HCT116 (cell line): ENCODE data around the gene ETAA1. TPM values are rescaled to one million over a fixed set of nuclear protein-coding genes. Genes with fewer than 3 reads are reported as not detected.

ENCODE experiments used
- ATAC-seq: fragments of 200-7000 bp; cut with Tn5 transposase; 2 replicates; pipeline ENCODE4 v1.9.1; 2020; ENCODE audit warnings: mild to moderate bottlenecking, moderate library complexity
- BruUV-seq: library from RNA; stranded (reverse); fragments of 400-500 nt; replicated peaks from 2 replicates; lab custom pipeline; 2021; lab: Mats Ljungman, UMichigan
- CTCF ChIA-PET: fragments of 300-600 bp; sonication (Branson Sonifier 250); formaldehyde crosslinking; loops from one replicate; lab custom pipeline; 2021; ENCODE audit warnings: antibody characterized with exemption; lab: Charles Lee
- POLR2A ChIA-PET: fragments of 300-600, 350-600 bp; sonication (Branson Sonifier 250); formaldehyde crosslinking; loops from one replicate; lab custom pipeline; 2021; ENCODE audit warnings: antibody characterized with exemption; lab: Charles Lee
- RAD21 ChIA-PET, 2 experiments: fragments of 300-600 bp; sonication (Branson Sonifier 250); formaldehyde crosslinking; loops; one replicate each; lab custom pipeline; 2023; ENCODE audit warnings: low total read pairs in 2 of 2; ENCODE audit not compliant: uncharacterized antibody in 2 of 2, unreplicated experiment in 2 of 2, low non-redundant PET in 1 of 2; lab: Charles Lee
- DNase-seq: peaks from one replicate; pipeline ENCODE4 v3.0.0-alpha.2; 2010; ENCODE audit warnings: low read depth, low spot score
- H2AFZ ChIP-seq: fragments of 200-600 bp; shearing (Covaris generic), sonication (generic); 2 replicates; pipeline ENCODE4 v1.6.1; 2017; ENCODE audit warnings: low read depth, mixed run types, mixed read lengths, antibody characterized with exemption, low read length; ENCODE audit not compliant: poor library complexity, severe bottlenecking
- H3K27ac ChIP-seq: 2 replicates; pipeline ENCODE4 v1.5.1; 2012; ENCODE audit warnings: low read depth, low read length
- H3K27me3 ChIP-seq: fragments of 200-600 bp; sonication (generic); 2 replicates; pipeline ENCODE4 v1.6.1; 2016; ENCODE audit warnings: mixed run types, low read length, mixed read lengths; ENCODE audit not compliant: insufficient read depth
- H3K36me3 ChIP-seq, 2 experiments: fragments of 200-500 bp in 1 of 2; fragments of 200-600 bp in 1 of 2; sonication (Bioruptor generic) in 1 of 2; sonication (generic) in 1 of 2; 2 replicates each; pipeline versions ENCODE4 v1.5.1 to v1.6.1; 2014 to 2016; ENCODE audit warnings: low read length in 2 of 2, inconsistent platforms in 1 of 2, mixed read lengths in 1 of 2, mixed run types in 1 of 2; ENCODE audit not compliant: insufficient read depth in 2 of 2, control insufficient read depth in 1 of 2
- H3K4me1 ChIP-seq, 2 experiments: fragments of 200-600 bp in 1 of 2; sonication (generic) in 1 of 2; 2 replicates each; pipeline versions ENCODE4 v1.5.1 to v1.6.1; 2012 to 2017; ENCODE audit warnings: low read length in 2 of 2, inconsistent platforms in 1 of 2, mild to moderate bottlenecking in 1 of 2, mixed read lengths in 1 of 2, mixed run types in 1 of 2, moderate library complexity in 1 of 2; ENCODE audit not compliant: insufficient read depth in 2 of 2, control insufficient read depth in 1 of 2
- H3K4me2 ChIP-seq: fragments of 200-600 bp; sonication (generic); 2 replicates; pipeline ENCODE4 v1.6.1; 2017; ENCODE audit warnings: mixed run types, low read length, mixed read lengths
- H3K4me3 ChIP-seq, 2 experiments: fragments of 200-600 bp in 1 of 2; sonication (generic) in 1 of 2; replicated peaks in 1 of 2; 2 replicates each; pipeline ENCODE4 v1.5.1; 2011 to 2016; ENCODE audit warnings: low read length in 2 of 2, control low read depth in 1 of 2, low read depth in 1 of 2, mild to moderate bottlenecking in 1 of 2, mixed read lengths in 1 of 2, mixed run types in 1 of 2
- H3K79me2 ChIP-seq: fragments of 200-600 bp; sonication (generic); 2 replicates; pipeline ENCODE4 v1.6.1; 2017; ENCODE audit warnings: mild to moderate bottlenecking, mixed run types, low read length, moderate library complexity, mixed read lengths; ENCODE audit not compliant: insufficient read depth
- H3K9ac ChIP-seq: fragments of 200-600 bp; sonication (generic); 2 replicates; pipeline ENCODE4 v1.6.1; 2016; ENCODE audit warnings: low read length, mixed read lengths
- H3K9me2 ChIP-seq: fragments of 200-600 bp; sonication (generic), shearing (Covaris generic); 2 replicates; pipeline ENCODE4 v1.6.1; 2017; ENCODE audit warnings: mixed run types, mild to moderate bottlenecking, moderate library complexity; ENCODE audit not compliant: insufficient read depth
- H3K9me3 ChIP-seq, 2 experiments: fragments of 200-500 bp in 1 of 2; fragments of 200-600 bp in 1 of 2; sonication (Bioruptor generic) in 1 of 2; sonication (generic) in 1 of 2; 2 replicates each; pipeline ENCODE4 v1.6.1; 2014 to 2017; ENCODE audit warnings: low read length in 2 of 2, mixed read lengths in 2 of 2, inconsistent platforms in 1 of 2, low read depth in 1 of 2, mild to moderate bottlenecking in 1 of 2, mixed run types in 1 of 2, moderate library complexity in 1 of 2; ENCODE audit not compliant: control insufficient read depth in 1 of 2, insufficient read depth in 1 of 2
- H4K20me1 ChIP-seq: fragments of 200-600 bp; sonication (generic), shearing (Covaris generic); 2 replicates; pipeline ENCODE4 v1.6.1; 2017; ENCODE audit warnings: mixed run types, mild to moderate bottlenecking, moderate library complexity; ENCODE audit not compliant: insufficient read depth
- CBX3 ChIP-seq: IDR thresholded peaks from 2 replicates; pipeline ENCODE4 v1.6.1; 2012; ENCODE audit warnings: low read depth
- EZH2 ChIP-seq: fragments of 200-600 bp; sonication (generic); IDR thresholded peaks from 2 replicates; pipeline ENCODE4 v1.6.1; 2017; ENCODE audit warnings: antibody characterized with exemption, mixed run types
- REST ChIP-seq: IDR thresholded peaks from 2 replicates; pipeline ENCODE4 v1.6.1; 2012; ENCODE audit warnings: low read depth
- SIN3A ChIP-seq: IDR thresholded peaks from 2 replicates; pipeline ENCODE4 v1.6.1; 2012; ENCODE audit warnings: low read depth
- TCF7L2 ChIP-seq: IDR thresholded peaks from 2 replicates; pipeline ENCODE4 v1.7.0; 2011; ENCODE audit warnings: borderline replicate concordance, inconsistent platforms; ENCODE audit not compliant: insufficient read depth, insufficient read length; ENCODE audit errors: extremely low read depth
- intact Hi-C: fragments of 100-400 bp; cut with micrococcal nuclease; formaldehyde crosslinking; loops from 2 replicates; pipeline ENCODE4 v1.10.0; 2022
- total RNA-seq: library from RNA; stranded (reverse); gene quantifications from one replicate; pipeline ENCODE4 v1.2.1, GENCODE V29; 2021; ENCODE audit not compliant: unreplicated experiment

The ETAA1 gene
- total RNA-seq, 1 experiment from 2014 or later, result 9.6 TPM

GRCh38 chr2:67389788-67390187 lies 7.3 kb upstream of the ETAA1 start (continued):
- no peak for TF ChIP-seq REST

- H3K4me2 ChIP-seq, result no peak overlapping the region
- H3K4me1 ChIP-seq, result peaks cover 0 to 4% of the 10 kb centered on the region in 2 experiments; a peak in 1 of 4 replicates
- no peak overlapping the region for H3K9ac ChIP-seq
- H4K20me1 ChIP-seq, result no peaks in the 10 kb centered on the region
- H2AFZ ChIP-seq, result no peak overlapping the region
- no peak overlapping the region for H3K4me3 ChIP-seq
- DNase-seq, result no peak
- POLR2A ChIA-PET, result no interaction called here
- intact Hi-C loops, result no loop called here
- RAD21 ChIA-PET, result no interaction called here
- H3K27me3 ChIP-seq, result no peaks in the 10 kb centered on the region
- no TSS peak for BruUV-seq
- no peaks in the 10 kb centered on the region for H3K9me3 ChIP-seq
- no peaks in the 10 kb centered on the region for H3K36me3 ChIP-seq
- no peak for ATAC-seq
- H3K27ac ChIP-seq, result no peak overlapping the region
- no peaks in the 10 kb centered on the region for H3K9me2 ChIP-seq
- H3K79me2 ChIP-seq, result peaks cover 9% of the 10 kb centered on the region
- TF ChIP-seq TCF7L2 (no peak), EZH2 (no peak), CBX3 (no peak), SIN3A (no peak)
- TF ChIP-seq, all 23 proteins: peak for 0
- CTCF ChIA-PET, result no interaction called here
These were observed 3.9 kb upstream of the ETAA1 start for GRCh38 chr2:67393237-67393636.
